Neural progenitor cell (in vitro differentiated cells): Measurements from ENCODE around the gene IFI27. TPM values are rescaled to one million over a fixed set of nuclear protein-coding genes. Genes with fewer than 3 reads are reported as not detected.

ENCODE experiments used
- DNase-seq: peaks from one replicate; pipeline ENCODE4 v3.0.0-alpha.2; 2016; ENCODE audit warnings: low spot score
- H2AFZ ChIP-seq: fragments of 200-600 bp; sonication (generic); replicated peaks from 2 replicates; pipeline ENCODE4 v1.6.1; 2016; ENCODE audit warnings: antibody characterized with exemption
- H3F3A ChIP-seq: fragments of 200-600 bp; sonication (generic); 2 replicates; pipeline ENCODE4 v1.6.1; 2016; ENCODE audit warnings: antibody characterized with exemption, low read depth
- H3K27ac ChIP-seq: fragments of 200-600 bp; sonication (generic); 2 replicates; pipeline ENCODE4 v1.5.1; 2016; ENCODE audit warnings: mild to moderate bottlenecking
- H3K27me3 ChIP-seq: fragments of 200-600 bp; sonication (generic); 2 replicates; pipeline ENCODE4 v1.6.1; 2016; ENCODE audit warnings: mild to moderate bottlenecking, moderate library complexity
- H3K36me3 ChIP-seq: fragments of 200-600 bp; sonication (generic); 2 replicates; pipeline ENCODE4 v1.5.1; 2016
- H3K4me1 ChIP-seq: fragments of 200-600 bp; sonication (generic); 2 replicates; pipeline ENCODE4 v1.6.1; 2016; ENCODE audit warnings: mixed run types
- H3K4me2 ChIP-seq: fragments of 200-600 bp; sonication (generic); 2 replicates; pipeline ENCODE4 v1.6.1; 2016
- H3K4me3 ChIP-seq: fragments of 200-600 bp; sonication (generic); 2 replicates; pipeline ENCODE4 v1.5.1; 2016
- H3K79me2 ChIP-seq: fragments of 200-600 bp; sonication (generic); 2 replicates; pipeline ENCODE4 v1.6.1; 2016; ENCODE audit warnings: low read depth
- H3K9ac ChIP-seq: fragments of 200-600 bp; sonication (generic); 2 replicates; pipeline ENCODE4 v1.6.1; 2016
- H3K9me3 ChIP-seq: fragments of 200-600 bp; sonication (generic); 2 replicates; pipeline ENCODE4 v1.5.1; 2016; ENCODE audit warnings: low read depth
- H4K20me1 ChIP-seq: fragments of 200-600 bp; sonication (generic); 2 replicates; pipeline ENCODE4 v1.6.1; 2016; ENCODE audit warnings: low read depth
- H3K27ac Mint-ChIP-seq: 3 replicates; pipeline ENCODE4 v1.8.0; 2021; ENCODE audit warnings: mixed read lengths
- H3K27me3 Mint-ChIP-seq: 2 replicates; pipeline ENCODE4 v1.8.0; 2022; ENCODE audit warnings: low read depth, mild to moderate bottlenecking, inconsistent platforms, moderate library complexity, mixed read lengths; ENCODE audit not compliant: insufficient read depth
- H3K36me3 Mint-ChIP-seq: 3 replicates; pipeline ENCODE4 v1.8.0; 2021; ENCODE audit warnings: mixed read lengths
- H3K4me1 Mint-ChIP-seq: 3 replicates; pipeline ENCODE4 v1.8.0; 2021; ENCODE audit warnings: mixed read lengths
- H3K4me3 Mint-ChIP-seq: 3 replicates; pipeline ENCODE4 v1.8.0; 2021; ENCODE audit warnings: mild to moderate bottlenecking, moderate library complexity, mixed read lengths
- H3K9me3 Mint-ChIP-seq: 3 replicates; pipeline ENCODE4 v1.8.0; 2020; ENCODE audit warnings: mixed read lengths
- CTCF ChIP-seq: fragments of 200-600 bp; sonication (generic); IDR thresholded peaks from 2 replicates; pipeline ENCODE4 v1.5.1; 2017; ENCODE audit warnings: antibody characterized with exemption, mild to moderate bottlenecking
- EZH2 ChIP-seq: fragments of 200-600 bp; sonication (generic); IDR thresholded peaks from 2 replicates; pipeline ENCODE4 v1.6.1; 2017; ENCODE audit warnings: antibody characterized with exemption, mild to moderate bottlenecking, moderate library complexity
- EZH2phosphoT487 ChIP-seq: fragments of 200-600 bp; sonication (generic); IDR thresholded peaks from 2 replicates; pipeline ENCODE4 v1.6.1; 2017; ENCODE audit warnings: antibody characterized with exemption
- total RNA-seq: library from RNA; depleted of rRNA; stranded (reverse); fragments of >200 nt; gene quantifications from 2 replicates; pipeline ENCODE4 v1.2.3, GENCODE V29; 2015; ENCODE audit warnings: low replicate concordance

IFI27 gene
- total RNA-seq, 1 donor from 2014 or later: 0.69 TPM

DNA sequence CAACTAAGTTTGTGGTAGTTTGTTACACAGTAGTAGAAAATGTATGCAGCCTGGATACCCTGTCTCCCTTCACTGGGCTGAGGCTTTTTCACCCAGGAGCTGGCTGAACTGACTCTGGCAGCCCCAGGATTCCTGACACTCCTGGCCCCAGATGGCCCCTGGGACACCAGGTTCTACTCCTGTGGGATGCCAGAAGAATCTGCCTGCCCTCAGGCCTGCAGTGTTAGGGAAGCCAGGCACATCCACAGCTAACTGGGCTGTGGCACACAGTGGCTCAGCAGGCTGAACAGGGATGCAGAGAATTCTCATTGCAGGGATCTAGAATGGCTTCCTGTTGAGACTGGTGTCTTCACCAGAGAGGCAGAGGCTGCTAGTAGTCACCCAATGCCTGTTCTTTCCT is 8.5 kb downstream of the IFI27 start:
- no peaks in the 10 kb centered on the region for H3K27me3 ChIP-seq

GRCh38 chr14:94120667-94121340 is 10.3 kb downstream of the IFI27 start:
- Histone ChIP-seq H3K4me1 (no peaks in the 10 kb centered on the region), H3K27ac (no peak overlapping the region), H4K20me1 (no peaks in the 10 kb centered on the region), H3K9me3 (no peaks in the 10 kb centered on the region), H2AFZ (no peak overlapping the region), H3K36me3 (no peaks in the 10 kb centered on the region), H3K4me2 (no peak overlapping the region), H3K79me2 (no peaks in the 10 kb centered on the region), H3K27me3 (no peaks in the 10 kb centered on the region), H3F3A (no peaks in the 10 kb centered on the region), H3K9ac (no peak overlapping the region), H3K4me3 (no peak overlapping the region)
- DNase-seq: no peak
- TF ChIP-seq CTCF (no peak), EZH2phosphoT487 (no peak), EZH2 (no peak)
- H3K4me1 Mint-ChIP-seq: no peaks in the 10 kb centered on the region
- no peak overlapping the region for H3K27ac Mint-ChIP-seq
- peaks cover 13% of the 10 kb centered on the region for H3K27me3 Mint-ChIP-seq
- H3K36me3 Mint-ChIP-seq: no peaks in the 10 kb centered on the region
- H3K4me3 Mint-ChIP-seq: no peak overlapping the region
- H3K9me3 Mint-ChIP-seq: peaks cover 6% of the 10 kb centered on the region

More for the DNA sequence above, 8.5 kb downstream of the IFI27 start:
- H3K9me3 ChIP-seq: no peaks in the 10 kb centered on the region
- no peak overlapping the region for H3K9ac ChIP-seq
- no peaks in the 10 kb centered on the region for H3K4me1 ChIP-seq
- H3F3A ChIP-seq: no peaks in the 10 kb centered on the region
- Mint-ChIP-seq H3K36me3 (no peaks in the 10 kb centered on the region), H3K9me3 (peaks cover 6% of the 10 kb centered on the region), H3K4me1 (peaks cover 15% of the 10 kb centered on the region), H3K27ac (no peak overlapping the region), H3K27me3 (peaks cover 12% of the 10 kb centered on the region), H3K4me3 (no peak overlapping the region)
- TF ChIP-seq EZH2phosphoT487 (no peak), CTCF (no peak), EZH2 (no peak)
- no peak overlapping the region for H2AFZ ChIP-seq
- no peaks in the 10 kb centered on the region for H3K79me2 ChIP-seq
- DNase-seq: no peak
- H4K20me1 ChIP-seq: no peaks in the 10 kb centered on the region
- no peak overlapping the region for H3K27ac ChIP-seq
- no peak overlapping the region for H3K4me2 ChIP-seq
- H3K4me3 ChIP-seq: no peak overlapping the region
- H3K36me3 ChIP-seq: no peaks in the 10 kb centered on the region

DNA sequence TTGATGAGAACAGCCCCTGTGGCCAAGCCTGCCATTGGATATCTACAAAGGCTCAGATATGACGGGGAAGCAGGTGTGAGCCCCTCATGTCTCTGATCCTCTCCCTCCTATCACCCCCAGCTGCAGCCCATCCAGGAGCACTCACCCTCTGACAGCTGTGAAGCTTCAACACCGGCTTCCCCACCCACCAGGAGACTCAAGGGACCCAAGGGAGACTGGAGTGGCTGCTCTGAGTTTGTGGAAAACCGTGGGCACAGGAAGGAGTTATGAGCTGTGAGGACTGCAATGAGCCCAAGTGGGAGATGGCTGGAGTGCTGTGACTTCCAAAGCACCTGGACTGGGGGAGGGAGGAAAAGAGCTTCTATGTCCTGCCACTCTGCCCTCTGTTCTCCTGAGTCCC is 10.9 kb downstream of the IFI27 start:
- H3K4me2 ChIP-seq: no peak overlapping the region
- DNase-seq: no peak
- H3F3A ChIP-seq: no peaks in the 10 kb centered on the region
- Mint-ChIP-seq H3K36me3 (no peaks in the 10 kb centered on the region), H3K4me1 (no peaks in the 10 kb centered on the region), H3K27ac (no peak overlapping the region), H3K27me3 (peaks cover 13% of the 10 kb centered on the region), H3K9me3 (peaks cover 6% of the 10 kb centered on the region), H3K4me3 (no peak overlapping the region)
- no peak overlapping the region for H2AFZ ChIP-seq
- TF ChIP-seq EZH2phosphoT487 (no peak), CTCF (no peak), EZH2 (no peak)
- H4K20me1 ChIP-seq: no peaks in the 10 kb centered on the region
- no peak overlapping the region for H3K27ac ChIP-seq
- no peaks in the 10 kb centered on the region for H3K36me3 ChIP-seq
- H3K79me2 ChIP-seq: no peaks in the 10 kb centered on the region
- no peaks in the 10 kb centered on the region for H3K9me3 ChIP-seq
- H3K27me3 ChIP-seq: no peaks in the 10 kb centered on the region
- H3K4me3 ChIP-seq: no peak overlapping the region
- no peak overlapping the region for H3K9ac ChIP-seq
- H3K4me1 ChIP-seq: no peaks in the 10 kb centered on the region
